Fibroblast of upper back skin (primary cell): ENCODE data around the gene SDF4.
A peak's percentile ranks its signal among the peaks of the same experiment; 100 is the strongest.

Source experiments
- DNase-seq: peaks from one replicate; pipeline ENCODE4 v3.0.0-alpha.2; 2013

Gene SDF4

DNA sequence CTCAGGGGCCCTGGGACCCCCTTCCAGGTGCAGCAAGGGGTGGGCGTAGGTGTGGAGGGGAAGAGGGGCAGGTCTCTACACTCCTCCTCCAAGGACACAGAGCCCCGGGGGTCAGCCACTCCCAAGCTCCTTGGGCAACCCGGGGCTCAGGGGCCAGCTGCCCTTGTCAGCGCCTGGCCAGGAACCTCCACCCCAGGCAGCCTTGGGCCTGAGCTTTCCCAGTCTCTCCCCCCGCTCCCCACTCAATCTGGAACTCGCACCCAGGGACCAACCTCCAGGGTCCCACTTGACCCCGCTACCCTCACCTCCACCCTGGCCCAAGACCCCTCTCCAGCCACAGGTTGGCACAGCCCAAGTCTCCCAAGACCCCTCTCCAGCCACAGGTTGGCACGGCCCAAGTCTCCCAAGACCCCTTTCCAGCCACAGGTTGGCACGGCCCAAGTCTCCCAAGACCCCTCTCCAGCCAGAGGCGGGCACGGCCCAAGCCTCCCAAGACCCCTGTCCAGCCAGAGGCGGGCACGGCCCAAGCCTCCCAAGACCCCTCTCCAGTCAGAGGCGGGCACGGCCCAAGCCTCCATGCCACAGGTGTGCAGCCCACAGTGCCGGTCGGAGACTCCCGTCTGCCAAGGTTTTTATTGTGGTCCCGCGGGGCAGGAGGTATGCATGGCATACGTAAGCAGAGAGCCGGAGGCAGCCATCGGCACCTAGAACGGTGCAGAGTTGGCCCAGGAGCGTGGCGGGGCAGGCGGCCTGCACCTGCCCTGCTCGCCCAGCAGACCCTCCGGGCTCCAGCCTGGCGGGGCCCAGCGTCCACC lies 20.9 kb downstream of the SDF4 start:
- no peak for DNase-seq

DNA sequence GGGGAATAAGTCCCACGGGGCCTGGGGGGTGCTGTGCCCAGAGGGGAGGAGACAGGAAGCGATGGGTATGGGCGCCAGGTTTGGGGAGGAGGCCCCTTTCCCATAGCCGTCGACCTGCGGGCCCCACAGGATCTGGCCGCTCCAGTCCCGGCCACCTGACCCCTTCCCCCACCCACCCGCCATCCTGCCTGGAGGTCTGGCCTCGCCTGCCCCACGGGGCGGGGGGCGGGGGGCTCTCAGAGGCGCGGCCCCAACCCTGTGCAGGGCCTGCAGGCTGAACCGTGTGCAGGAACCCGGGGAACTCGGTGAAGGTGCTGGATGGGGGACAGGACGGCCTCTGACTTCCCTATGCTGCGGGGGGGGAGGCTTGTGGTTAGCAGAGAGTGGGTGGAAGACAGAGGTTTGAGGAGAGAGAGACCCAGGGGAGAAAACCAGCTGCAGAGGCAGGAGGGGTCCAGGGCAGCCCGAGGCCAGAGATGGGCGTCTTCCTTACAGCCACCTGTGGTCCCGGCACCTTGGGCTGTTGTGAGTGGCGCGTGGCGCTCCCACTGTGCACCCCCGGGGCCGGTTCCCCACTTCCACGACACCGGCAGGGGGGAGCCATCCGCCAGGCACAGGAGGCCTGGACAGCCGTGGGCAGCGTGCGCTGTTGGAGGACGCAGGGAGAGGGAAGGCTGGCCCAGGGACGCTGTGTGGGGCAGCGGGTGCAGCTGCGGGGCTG lies 22.9 kb downstream of the SDF4 start:
- peak; percentile 27 for DNase-seq

DNA sequence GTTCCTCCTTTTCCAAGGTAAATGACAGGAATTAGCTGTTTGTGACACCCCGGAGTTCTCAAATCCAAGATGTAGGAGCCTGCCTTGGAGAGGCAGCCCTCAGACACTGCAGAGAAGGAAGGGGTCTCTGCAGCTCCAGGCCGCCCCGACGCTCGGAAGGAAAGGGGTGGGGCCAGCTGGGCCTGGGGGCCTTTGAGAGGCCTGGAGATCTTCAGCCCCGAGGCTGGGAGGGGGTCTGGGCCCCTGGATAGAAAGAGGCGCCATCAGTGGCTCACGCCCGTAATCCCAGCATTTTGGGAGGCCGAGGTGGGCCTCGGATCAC lies 24.3 kb downstream of the SDF4 start:
- no peak for DNase-seq

DNA sequence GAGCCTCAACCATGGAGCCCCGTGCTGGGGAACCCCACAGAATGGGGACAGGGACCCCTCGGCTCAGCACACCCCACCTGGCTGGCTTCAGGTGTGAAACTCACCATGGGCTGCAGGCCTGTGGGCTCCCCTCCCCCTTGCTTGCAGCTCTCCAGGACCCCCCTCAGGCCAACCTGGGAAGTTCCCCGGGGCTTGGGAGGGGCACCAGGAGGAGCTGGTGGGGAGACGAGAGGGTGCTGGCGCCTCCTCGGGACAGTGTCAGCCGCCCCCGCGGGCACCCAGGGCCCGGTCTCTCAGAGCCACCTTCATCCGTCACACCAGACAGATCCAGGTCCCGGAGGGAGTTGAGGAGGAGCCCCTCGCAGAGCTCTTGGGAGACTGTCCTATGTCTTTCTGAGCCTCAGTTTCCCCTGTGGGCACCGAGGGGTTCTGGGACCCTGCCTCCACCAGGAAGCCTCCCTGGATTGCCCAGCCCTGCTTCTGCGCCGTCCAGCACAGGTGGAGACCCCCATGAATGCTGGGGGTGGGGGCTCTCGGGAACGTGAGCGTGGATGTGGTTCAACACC lies 24.8 kb downstream of the SDF4 start:
- no peak for DNase-seq

DNA sequence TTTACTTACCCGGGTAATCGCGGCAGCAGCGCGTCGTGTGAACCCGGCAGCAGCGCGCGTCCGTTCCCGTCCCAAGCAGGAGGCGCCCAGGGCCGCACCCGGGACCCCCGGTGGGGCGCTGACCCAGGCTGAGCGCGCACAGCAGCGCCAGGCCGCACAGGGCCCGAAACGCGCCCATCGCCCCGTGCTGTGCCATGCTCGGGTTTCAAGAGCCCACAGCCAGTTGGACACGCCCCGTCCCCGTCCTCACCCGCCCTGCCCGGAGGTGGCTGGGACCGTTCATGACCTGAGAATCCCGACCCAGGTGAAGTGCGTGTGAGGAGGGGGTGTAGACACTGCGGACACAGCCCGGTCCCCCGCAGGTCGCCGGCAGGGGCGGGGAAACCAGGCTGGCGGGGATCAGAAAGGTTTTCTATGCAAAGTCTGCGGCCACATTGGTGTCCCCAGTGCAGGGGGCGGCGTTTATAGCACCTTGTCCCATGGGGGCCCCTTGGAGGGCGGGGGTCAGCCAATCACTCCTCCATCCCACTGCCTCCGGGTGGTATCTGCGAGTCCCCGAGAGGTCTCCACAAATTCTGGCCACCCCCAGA lies 25.3 kb downstream of the SDF4 start, which contains the start of gene TNFRSF18:
TNFRSF18 (minus strand) TSS at position 217 of the 590 bp plus-strand sequence; CDS start at position 196, 21 bp downstream.
- no peak for DNase-seq

DNA sequence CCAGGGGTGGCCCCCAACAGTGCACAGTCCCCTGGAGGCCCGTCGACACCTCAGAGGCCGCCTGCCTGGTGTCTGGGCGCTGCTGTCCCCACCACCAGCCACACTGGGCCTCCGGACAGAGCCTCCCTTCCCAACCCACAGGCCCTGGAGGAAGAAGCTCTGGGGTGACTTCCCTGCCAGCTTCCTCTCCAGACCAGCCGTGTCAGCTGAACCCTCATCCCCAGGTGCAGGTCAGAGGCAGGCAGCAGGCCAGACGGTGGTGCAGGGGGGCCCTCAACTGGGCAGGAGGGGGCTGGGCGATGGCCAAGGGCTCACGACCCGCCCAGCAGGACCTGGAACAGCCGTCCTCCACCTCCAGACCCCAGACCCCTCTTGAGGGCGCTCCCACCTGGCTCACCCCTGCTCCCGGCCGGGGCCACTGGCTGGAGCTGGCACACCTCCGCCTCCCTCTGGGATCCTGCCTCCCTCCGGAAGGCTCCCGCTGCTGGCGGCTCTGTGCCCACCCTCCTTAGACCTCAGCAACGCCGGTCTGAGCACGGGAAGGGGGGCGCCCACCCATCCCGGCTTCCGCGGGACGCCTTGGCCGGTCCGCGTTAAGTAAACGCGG lies 25.9 kb downstream of the SDF4 start:
- DNase-seq = no peak

DNA sequence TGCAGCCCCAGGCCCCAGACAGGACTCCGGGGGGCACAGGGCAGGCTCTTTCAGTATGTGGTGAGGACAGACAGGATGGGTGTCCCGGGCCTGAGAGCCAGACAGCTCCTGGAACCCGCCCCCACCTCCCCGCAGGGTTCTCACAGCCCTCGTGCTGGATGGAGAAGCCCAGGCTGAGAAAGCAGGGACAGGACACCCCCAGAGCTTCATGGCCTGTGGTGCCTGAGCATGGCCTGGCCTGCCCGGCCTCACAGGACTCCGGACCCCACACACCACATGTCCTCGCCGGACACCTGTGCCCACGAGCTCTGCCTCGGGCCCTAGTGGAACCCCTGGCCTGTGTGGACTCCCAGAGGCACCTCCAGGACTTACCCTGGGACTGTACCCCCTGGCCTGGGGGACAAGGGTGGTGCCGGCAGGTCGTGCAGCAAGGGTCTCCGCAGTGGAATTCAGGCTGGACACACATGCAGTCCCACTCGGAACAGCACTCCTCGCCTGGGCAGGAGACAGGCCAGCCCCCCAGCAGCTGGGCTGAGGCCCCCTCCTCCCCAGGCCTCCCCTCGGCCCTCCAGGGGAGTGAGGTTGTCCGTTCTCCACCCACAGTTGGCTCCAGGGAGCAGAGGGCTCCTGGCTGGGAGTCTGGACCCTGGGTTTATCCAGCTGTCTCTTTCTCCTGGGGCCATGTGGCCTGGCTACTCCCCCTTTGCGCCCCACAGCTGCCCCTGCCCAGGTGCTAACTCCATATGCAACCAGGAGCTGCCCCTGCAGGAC lies 26.6 kb downstream of the SDF4 start:
- no peak for DNase-seq

DNA sequence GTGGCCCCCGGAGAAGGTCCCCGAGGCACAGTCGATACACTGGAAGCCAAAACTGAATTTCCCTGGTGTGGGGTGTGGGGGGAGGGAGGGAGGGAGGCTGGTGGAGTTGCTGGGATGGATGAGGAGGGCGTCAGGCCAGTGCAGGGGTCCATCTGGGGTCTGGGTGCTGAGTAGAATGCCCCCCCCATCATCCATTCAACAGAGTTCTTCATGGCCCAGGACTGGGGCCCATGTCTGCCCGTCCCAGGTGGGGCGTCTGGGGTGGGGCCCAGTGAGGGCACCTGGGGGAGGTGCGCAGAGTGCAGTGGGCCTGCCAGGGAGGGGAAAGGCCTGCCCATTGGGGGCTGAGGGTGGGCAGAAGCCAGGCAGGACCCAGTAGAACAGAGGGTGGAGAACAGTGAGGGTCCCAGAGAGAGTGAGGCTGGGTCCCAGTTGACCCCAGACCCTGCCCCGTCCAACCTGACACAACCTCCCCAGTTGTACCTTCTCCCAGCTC lies 27.3 kb downstream of the SDF4 start:
- no peak for DNase-seq

DNA sequence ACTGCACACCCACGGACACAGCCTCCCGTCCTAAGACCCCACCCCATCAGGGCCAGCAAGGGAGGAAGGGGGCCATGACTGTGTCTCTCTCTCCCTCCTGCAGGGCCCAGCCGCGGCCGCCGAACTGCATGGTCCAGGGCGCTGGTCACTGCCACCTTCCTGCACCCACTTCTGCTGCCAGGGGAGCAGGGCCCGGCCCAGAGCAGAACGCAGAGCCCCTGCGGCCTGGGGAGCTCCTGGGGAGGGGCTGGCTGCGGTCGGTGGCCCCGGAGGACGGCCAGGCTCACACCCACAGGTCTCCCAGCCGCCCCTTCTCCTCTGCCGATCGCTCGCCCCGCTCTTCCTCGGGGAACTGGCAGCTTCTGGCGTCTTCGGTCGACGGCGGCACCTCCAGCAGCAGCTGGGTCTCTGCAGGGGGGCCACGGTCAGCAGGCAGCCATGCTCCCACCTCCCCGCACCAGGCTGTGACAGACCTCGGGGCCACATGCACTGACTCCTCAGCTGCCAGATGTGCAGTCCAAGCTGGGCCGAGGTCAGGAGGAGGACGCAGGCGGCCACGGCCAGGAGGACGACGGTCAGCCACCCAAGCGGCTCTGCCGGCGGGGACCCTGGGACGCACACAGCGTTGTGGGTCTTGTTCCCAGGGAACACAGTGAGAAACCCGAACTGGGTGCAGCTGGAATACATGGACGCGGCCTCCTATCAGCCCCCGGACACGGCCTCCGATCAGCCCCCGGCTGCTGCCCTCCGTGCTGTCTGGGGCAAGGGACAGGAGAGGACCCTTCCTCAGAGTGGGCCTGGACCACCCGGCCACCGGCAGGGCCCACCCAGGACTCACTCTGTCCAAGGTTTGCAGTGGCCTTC lies 28.0 kb downstream of the SDF4 start:
- no peak for DNase-seq

DNA sequence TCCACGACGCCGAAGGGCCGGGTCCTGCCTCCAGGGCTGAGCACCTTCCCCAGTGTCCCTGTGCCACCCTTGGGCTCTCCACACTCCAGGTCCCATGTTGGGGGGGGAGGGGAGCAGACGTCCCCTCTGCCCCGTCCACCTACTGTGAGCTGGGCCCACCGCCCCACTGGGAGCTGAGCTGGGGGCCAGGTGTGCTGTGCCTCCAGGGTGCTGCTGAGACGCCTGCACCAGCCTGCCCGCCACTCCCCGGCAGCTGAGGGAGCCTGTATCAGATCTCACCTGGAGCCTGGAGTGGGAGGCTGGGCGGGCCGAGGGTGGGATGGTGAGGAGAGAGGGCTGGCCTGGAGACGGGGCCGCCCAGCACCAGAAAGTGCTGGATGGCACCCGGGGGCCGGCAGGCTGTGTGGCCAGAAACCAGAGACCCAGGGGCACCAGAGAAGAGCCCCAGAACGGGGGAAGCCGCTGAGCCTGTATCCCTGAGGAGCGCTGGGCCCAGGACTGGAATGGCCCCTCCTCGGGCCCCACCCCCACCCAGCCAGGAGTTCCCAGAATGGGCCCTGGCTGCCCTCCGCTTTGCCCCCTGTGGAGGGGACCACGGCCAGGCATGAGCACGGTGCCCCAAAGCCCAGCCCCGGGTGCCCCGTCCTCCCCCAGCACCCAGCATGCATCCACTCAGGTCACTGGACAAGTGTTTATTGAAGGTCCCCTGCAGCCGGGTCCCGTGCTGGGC lies 28.8 kb downstream of the SDF4 start:
- no peak for DNase-seq

DNA sequence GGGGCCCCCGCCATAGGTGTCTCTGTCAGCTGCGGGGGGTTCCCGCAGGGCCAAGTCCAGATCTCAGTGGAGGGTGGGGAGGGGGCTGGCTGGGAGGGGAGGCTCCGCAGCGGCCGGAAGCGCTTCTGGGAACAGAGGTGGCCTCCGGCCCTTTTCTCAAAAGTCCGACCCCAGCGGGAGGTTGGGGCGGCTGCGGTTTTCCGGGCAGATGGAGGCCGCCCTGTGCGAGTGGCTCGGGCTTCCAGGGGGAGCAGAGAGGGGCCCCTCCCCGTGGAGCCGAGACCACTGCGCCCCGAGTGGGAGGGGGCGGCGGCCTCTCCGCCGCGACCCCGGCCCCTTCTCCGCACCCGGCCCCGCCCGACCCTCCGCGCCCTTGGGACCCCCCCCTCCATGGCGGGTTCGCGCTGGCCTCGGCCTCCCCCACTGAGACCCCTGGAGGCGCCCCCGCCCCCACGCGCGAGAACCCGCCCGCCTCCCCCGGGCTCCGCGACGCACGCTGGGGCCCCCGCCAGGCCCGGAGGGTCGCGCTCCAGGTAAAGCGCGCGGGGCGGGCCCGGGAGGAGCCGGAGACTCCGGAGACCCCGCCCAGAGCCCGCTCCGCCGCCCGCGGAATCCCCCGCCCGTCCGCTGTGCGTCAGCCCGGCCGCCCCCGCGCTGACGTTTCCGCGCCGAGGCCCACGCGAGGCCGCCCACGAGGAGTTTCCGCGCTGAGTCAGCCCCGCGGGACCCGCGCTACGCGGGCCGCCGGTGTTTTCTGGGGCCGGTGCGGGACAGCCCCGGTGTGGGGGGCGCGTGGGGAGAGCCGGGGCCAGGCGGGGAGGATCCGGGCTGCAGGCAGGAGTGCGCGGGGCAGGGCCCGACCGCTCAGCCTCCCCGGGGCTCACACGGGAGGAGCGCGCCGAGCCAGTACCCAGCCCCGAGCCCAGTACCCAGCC lies 30.7 kb downstream of the SDF4 start:
- peak; percentile 19 for DNase-seq

DNA sequence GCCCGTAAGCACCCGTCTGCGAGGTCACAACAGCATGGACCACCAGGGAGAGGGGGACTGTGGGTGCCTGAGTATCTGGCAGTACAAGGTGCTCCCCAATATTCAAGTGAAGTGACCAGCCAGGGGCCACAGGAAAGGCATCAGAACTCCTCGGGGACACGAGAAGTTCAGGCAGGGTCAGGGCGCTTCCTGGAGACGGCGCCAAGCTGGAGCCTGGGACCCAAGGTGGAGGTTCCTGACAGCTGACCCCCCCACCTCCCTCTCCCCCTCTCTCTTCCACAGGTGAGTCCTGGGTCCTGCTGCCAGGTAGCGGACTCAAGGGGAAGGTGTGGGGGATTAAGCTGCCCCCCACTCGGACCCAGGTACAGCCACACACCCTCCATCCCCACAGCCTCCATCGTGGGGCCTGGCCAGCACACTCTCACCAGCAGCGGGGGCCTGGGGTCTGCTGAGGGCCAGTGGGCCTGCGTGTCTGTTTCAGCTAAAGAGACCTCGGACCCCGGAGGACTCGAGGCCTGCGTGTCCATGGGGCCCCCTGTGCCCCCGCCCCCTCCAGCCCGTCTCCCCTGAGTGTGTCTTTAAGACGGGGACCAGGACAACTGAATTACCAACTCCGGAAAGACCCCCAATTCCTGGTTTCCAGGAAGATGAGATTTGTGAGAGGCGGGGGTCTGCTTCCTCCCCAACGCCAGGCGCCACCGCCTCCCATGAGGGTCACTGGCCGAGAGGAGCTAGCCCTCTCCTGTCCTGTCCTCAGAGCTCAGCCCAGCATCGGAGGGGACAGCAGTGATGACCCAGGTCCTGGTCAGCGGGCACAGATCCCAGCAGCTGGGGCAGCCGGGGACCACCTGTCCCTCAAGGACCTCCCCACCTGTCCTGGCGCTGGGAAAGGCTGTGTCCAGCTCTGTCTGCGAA lies 31.6 kb downstream of the SDF4 start:
- no peak for DNase-seq

DNA sequence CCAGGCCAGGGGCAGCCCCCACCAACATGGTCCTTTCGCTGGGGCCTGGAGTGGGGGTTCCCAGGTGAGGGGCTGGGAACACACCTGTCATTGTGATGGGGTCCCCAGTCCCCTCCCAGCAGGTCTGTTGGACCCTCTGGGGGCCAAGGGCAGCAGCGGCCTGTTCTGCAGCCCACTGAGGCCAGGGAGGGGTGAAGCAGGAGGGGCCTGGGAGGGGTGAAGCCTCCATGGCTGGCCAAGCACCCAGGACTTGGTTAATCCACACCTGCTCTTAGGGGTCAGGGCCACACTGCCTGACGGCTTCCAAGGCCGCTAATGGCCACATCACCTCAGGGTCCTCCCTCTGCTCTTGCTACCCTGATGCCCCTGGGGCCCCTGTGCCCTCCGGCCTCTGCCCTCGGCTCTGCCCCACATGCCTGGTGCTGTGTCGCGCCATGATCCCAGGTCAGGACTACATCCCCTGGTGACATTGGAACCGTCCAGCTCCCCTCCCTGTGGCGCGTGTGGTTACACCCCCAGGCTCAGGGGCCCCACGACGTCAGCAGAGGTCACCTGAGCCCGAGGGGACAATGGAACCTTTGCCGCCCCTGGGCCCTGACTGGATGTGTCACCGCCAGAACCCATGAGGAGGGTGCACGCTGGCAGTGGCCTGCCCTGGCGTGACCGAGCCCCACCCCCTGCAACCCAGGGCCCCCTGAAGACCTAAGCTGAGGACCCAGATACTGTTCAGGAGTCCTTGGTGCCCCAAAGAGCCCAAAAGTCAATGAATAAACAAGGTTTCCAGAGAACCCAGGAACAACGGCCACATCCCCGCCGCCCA lies 32.5 kb downstream of the SDF4 start:
- no peak for DNase-seq

DNA sequence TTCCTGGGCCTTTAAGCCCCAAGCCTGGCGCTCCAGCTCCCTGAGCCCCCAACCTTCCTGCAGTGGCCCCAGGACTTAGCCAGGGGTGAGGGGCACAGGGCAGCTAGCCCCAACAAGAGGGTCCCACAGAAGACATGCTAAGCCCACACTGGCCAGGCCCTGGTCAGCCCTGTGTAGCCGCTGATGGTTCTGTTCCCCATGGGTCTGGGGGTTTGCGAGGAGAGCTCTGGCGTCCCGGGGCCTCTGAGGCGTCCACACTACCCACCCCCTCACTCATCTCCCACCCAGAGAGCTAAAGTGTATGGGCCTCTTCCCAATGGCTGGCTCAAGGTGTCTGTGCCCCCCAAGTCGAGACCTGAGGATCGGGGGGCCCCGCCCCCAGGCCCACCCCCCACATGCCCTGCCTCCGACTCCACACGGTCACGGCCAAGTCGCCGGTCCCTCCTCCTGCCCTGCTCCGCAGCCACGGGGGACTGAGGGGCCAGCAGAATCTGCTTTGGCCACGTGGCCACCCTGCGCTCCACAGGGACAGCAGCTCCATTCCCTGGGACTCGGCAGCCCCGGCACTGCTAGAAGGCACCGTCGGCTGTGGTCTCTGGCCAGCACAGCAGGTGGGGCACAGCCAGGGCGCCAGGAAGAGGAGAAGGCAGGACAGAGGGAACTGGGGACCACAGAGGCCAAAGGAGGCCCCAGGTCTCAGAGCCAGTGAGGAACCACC lies 33.2 kb downstream of the SDF4 start:
- DNase-seq = no peak

DNA sequence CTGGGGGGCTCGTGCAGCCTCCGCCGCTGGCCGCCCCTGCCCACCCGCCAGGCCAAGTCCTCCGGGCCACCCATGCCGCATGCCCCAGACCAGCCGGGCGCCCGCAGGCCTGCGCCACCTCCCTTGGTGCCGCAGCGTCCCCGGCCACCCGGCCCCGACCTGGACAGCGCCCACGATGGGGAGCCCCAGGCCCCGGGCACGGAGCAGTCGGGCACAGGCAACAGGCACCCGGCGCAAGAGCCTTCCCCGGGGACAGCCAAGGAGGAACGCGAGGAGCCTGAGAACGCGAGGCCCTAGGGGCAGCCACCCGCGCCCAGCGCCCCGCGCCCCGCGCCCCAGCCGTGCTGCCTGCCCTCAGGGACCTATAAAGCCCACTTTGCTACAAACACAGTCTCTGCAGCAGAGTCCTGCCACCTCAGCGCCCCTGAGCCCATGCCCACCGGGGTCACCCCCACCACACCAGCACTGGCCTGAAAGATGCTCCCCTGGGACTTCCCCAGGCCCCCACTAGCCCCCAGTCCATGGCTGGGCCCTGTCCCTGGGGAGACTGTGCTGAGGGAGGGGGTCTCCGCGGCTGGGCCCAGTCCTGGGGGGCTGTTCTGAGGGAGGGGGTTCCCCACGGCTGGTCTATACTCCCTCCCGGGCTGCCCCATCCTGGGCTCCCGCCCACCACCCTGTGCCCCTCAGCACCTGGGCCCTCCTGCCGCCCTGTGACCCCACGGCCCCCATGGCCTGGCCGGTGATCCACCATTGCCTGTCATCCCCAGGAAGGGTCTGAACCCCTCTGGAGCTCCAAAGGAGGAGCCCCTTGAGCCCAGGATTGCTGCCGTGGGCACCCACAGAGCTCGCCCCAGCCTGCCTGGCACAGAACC lies 34.0 kb downstream of the SDF4 start:
- DNase-seq = no peak

DNA sequence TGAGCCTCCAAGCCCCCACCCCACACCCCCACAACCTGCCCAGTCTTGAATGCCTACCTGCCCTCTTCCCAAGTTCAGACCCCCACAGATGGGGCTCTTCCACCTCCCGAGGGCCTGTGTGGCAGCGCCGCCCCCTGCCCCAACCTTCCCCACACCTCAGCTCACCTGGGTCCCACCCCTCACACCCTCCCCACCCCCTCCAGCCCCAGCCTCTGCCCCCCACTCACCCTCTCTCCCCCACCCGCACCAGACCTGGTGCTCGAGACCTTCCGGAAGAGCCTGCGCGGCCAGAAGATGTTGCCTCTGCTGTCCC lies 34.7 kb downstream of the SDF4 start:
- no peak for DNase-seq
